ENCODE results near the gene LRP6.
"Not testable (repeated sequence)": the region's sequence is repeated elsewhere in the genome, so short reads cannot be mapped to it uniquely, and the experiment has no call there.

Gene LRP6

GRCh38 chr12:12266873-12267741 lies at the start of gene LRP6:
Gene LRP6, minus strand, starts transcription at chr12:12267044. Its CDS starts 309 bp downstream, at chr12:12266735.
- DNase-seq (ENCODE audit: low read depth), result peak; percentile 44

- no peak for DNase-seq (ENCODE audit: low read depth)
These were observed 49.0 kb upstream of the LRP6 start for GRCh38 chr12:12315838-12316237.

DNA sequence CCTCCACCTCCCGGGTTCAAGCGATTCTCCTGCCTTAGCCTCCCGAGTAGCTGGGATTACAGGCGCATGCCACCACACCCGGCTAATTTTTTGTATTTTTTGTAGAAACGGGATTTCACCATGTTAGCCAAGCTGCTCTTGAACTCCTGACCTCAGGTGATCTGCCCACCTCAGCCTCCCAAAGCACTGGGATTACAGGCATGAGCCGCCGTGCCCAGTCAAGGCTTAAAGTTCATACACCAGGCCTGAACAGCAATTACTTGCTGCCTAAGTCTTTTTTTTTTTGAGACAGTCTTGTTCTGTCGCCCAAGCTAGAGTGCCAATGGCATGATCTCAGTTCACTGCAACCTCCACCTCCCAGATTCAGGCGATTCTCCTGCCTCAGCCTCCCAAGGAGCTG lies 43.9 kb upstream of the LRP6 start:
- DNase-seq (ENCODE audit: low read depth), result not testable (repeated sequence)

DNA sequence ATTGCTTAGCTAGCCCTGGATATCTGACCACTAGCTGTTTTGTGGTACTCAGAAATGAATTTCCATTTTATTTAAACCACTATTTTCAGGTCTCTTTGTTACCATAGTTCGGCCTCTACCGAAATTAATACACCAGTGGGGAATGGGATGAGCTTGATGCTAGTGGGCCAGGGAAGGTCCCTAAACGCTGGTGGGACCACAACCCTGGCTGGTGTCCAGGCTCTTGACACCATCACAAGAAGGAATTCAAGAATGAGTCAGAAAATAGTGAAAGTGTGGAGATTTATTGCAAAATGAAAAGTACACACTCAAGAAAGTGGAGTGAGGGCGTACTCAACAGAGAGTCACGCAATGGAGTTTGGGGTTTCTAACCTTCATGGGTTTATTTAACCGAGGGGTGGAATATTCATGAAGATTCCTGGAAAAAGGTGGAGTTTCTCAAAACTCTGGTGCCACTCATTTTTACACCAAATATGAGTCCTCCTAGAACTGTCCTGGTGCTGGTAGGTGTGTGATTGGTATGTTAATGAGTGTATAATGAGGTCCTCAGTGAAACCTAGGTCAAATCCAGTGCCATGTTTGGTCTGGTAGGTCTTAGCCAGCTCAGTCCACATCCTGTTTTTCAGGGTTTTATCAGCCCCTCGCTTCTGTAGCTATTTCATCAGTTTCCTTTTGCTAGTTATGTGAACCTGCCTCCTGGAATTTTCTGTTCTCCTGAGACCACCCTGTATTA lies 38.9 kb upstream of the LRP6 start:
- DNase-seq (ENCODE audit: low read depth), result no peak

- no peak for DNase-seq (ENCODE audit: low read depth)
These were observed 36.1 kb upstream of the LRP6 start for GRCh38 chr12:12302976-12303375.

GRCh38 chr12:12301122-12301521 lies 34.3 kb upstream of the LRP6 start:
- DNase-seq (ENCODE audit: low read depth), result no peak

- no peak for DNase-seq (ENCODE audit: low read depth)
These were observed 30.5 kb upstream of the LRP6 start for GRCh38 chr12:12297201-12297830.

DNA sequence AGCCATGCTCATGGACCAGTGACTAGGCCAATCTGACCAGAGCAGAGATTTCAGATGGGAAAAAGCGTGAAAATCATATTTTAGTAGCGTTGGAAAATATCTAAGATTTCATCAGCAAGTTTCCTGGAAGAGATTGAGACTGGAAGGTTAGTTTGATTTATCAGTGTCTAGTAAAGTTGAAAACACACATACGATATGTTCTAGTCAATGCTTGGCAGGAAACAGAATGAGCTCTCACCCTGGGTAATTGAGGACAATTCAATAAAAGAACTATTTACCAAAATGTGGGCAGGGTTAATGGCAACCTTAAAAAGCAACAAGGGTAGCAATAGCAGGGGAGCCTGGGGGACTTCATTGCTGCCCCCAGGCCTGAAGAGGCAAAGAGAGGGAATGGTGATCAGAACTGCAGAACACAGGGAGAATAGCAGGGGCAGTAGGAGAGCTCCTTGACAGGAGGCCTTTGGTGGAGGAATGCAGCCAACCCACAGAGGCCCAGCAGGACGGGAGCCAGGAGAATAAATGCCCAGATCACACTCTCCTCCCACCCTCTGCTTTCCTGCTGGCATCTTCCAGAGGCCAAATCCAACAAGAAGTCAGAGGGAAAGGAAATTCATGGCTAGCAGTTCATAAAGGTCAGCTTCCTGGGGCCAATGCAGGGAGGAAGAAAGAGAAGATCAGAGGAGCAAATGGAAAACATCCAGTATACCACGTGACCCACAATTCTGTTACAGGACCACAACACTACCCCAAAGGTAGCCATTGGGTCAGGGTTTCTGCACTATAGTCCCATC lies 27.6 kb upstream of the LRP6 start:
- DNase-seq (ENCODE audit: low read depth), result no peak

GRCh38 chr12:12290206-12290605 lies 23.4 kb upstream of the LRP6 start:
- no peak for DNase-seq (ENCODE audit: low read depth)

- DNase-seq (ENCODE audit: low read depth), result no peak
These were observed 19.6 kb upstream of the LRP6 start for GRCh38 chr12:12286441-12286840.

- DNase-seq (ENCODE audit: low read depth), result no peak
These were observed 16.0 kb upstream of the LRP6 start for GRCh38 chr12:12282761-12283425.

DNA sequence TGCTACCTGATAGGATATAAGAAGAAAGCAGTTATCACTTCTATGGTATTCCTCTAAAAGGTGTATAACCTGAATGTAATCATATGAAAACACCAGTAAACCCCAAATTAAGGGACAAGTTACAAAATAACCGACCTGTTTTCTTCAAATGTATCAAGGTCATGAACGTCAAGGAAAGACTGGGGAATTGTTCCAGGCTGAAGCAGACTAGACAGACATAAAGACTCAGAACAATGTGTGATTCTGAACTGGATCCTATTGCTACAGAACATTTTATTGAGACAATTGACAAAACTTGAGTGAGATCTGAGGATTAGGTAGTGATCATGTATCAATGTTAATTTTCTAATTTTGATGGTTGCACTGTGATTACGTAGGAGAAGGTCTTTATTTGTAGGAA lies 15.4 kb upstream of the LRP6 start:
- no peak for DNase-seq (ENCODE audit: low read depth)

DNA sequence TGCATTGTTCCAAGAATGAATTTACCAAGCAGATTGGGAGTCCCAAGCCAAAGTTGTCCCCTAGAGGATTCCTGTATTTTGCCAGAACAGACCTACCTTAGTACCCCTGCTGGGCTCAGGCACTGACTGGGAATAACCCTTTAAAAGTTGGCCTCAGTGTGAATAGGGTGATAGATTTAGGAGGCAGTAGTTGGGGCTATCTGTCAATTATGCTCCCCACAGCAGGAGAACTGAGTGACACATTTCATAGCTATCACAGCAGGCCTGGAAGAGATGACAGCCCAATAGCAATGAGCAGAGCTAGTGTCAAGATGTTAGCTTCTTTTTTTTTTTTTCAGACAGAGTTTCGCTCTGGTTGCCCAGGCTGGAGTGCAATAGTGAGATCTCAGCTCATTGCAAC lies 14.3 kb upstream of the LRP6 start:
- DNase-seq (ENCODE audit: low read depth), result no peak

GRCh38 chr12:12278899-12279298 lies 12.1 kb upstream of the LRP6 start:
- DNase-seq (ENCODE audit: low read depth), result no peak

- no peak for DNase-seq (ENCODE audit: low read depth)
These were observed 9.0 kb upstream of the LRP6 start for GRCh38 chr12:12275874-12276273.

DNA sequence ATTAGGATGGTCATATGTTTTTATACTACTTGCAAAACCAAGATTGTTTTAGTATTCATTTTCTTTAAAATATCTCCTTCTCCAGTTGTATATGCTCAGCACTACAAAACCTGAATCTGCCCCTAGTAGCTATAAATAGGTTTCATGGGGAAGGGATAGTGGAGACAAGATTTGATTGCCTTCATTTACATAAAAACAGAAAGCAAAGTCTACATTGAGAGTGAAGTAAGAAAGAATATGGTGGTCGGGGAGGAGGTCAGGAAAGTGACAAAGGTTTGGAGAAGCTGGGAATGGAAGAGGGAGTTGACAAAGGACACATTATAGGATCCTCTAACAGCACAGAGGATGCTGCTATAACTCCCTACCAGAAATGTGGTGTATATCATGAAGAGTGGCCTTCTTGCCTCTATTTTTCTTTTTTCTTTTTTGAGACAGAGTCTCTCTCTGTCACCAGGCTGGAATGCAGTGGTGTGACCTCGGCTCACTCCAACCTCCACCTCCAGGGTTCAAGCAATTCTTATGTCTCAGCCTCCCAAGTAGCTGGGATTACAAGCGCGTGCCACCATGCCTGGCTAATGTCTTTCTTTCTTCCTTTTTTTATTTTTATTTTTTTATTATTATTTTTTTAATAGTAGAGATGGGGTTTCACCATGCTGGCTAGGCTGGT lies 6.6 kb upstream of the LRP6 start:
- no peak for DNase-seq (ENCODE audit: low read depth)

- no peak for DNase-seq (ENCODE audit: low read depth)
These were observed 6.0 kb upstream of the LRP6 start for GRCh38 chr12:12272869-12273268.

DNA sequence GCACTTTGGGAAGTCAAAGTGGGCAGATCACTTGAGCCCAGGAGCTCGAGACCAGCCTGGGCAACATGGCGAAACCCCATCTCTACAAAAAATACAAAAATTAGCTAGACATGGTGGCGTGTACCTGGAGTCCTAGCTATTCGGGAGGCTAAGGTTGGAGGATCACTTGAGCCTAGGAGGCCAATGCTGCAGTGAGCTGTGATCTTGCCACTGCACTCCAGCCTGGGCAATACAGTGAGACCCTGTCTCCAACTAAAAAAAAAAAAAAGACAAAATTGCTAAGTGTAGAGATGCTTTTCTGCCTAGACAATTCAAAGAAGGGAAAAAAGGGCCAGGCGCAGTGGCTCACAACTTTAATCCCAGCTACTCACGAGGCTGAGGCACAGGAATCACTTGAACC lies 3.4 kb upstream of the LRP6 start:
- DNase-seq (ENCODE audit: low read depth), result no peak

DNA sequence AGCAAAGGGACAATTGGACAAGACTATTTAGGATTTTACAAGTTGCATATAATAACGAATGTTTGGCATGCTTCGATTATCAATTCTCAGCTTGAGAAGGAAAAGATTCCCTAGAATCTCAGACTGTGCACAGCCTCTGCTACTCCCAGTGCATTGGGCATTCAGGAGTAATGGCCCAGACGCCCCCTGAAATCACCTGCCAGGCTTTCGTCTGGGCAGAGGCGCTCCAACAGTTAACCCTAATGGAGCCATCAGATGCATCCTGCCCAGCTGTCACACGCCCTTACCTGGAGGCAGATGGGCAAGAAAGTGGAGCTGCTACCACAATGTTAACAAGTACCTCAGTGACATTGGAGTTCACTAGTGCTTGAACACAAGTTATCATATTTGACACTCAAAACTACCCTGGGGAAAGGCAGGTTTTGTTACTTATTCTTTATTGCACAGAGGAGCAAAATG lies 927 bp upstream of the LRP6 start:
- DNase-seq (ENCODE audit: low read depth), result no peak

- DNase-seq (ENCODE audit: low read depth), result no peak
These were observed 413 bp downstream of the LRP6 start for GRCh38 chr12:12266389-12266872.
